GM18508 (cell line): ENCODE results near the gene SNX32.
"Not testable (repeated sequence)": the region's sequence is repeated elsewhere in the genome, so short reads cannot be mapped to it uniquely, and the experiment has no call there.

Experiments
- ATAC-seq: cut with Tn5 transposase; IDR thresholded peaks from one replicate; pipeline ENCODE4 v1.9.1; 2021; ENCODE audit warnings: moderate number of reproducible peaks; ENCODE audit not compliant: insufficient read depth, unreplicated experiment

SNX32 gene

DNA sequence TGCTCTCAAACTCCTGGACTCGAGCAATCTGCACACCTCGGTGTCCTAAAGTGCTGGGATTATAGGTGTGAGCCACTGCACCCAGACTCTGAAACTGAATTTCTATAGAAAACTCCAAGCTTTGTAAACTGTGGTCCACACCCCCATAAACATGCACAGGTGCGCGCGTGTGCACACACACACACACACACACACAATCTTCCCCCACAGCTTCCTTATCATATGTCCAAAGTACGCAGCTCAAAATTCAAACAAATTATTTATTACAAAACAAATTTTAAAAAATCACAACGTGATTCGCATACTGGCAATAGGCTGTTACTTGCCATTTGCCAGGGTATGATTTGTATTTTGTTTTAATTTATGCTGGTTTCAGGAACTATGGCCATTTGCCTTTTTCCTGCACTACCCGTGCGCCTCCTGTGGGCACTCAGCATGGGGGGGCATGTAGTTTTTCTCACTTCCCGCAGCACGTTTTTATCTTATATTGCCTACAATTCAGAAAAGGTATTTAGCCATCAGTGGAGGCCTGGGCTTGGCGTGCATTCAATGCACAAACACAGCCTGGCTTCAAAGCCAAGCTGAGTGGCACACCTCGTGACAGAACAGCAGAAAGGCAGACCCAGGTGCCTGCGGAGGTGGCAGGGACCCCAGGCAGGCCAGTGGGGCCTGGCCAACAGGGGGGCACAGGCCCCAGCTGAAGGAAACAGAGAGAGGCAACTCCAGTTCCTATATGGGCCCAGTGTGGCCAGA lies 10.8 kb upstream of the SNX32 start:
- ATAC-seq = no peak

DNA sequence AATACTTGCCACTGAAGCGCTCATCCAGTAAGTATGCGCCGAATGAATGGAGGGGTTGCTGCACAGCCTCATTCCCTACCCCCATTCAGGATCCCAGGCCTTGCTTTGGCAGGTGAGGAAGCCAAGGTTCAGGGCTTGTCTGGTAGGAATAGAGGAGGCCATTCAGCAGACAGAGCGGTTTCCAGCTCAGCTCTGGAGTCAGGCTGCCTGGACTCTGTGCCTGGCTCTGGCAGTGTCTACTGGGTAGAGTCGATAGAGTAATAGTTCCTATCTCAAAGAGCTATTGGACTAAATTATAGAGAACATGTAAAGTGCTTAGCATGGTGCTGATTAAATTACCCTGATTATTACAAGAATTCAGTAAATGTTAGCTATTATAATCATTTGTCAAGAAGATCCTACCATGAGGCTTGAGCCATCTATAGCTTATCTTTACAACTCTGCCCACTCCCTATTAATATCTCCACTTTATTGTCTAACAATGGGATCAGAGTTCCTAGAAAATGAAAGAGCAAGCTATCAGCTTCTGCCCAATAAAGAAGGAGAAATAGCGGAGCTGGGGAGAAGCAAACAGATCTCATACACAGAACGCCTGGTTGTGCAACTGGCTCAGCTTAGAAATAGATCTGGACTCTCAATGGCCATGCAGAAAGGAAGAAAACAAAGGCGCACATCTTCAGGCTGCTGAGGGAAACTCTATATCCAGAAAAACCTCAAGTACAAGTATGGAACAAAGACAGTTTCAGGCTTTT lies 6.6 kb upstream of the SNX32 start:
- no peak for ATAC-seq

DNA sequence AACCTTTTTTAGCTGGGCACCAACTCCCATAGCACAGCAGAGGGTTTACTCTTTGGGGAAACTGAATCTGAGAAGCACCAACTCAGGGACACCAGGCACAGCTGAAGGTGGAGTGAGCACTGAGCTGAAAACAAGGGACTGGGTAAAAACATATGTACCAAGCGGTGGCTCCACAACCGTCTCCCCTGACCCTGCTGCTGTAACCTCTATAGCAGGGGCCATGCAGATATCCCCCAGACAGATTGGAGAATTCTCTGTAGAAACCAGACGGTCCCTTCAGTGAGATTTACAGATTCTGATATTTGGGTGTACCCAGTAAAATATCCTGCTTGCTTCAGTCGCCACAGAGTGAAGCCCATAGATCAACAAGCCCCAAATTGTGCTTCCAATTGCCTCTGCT lies 4.3 kb upstream of the SNX32 start:
- no peak for ATAC-seq

DNA sequence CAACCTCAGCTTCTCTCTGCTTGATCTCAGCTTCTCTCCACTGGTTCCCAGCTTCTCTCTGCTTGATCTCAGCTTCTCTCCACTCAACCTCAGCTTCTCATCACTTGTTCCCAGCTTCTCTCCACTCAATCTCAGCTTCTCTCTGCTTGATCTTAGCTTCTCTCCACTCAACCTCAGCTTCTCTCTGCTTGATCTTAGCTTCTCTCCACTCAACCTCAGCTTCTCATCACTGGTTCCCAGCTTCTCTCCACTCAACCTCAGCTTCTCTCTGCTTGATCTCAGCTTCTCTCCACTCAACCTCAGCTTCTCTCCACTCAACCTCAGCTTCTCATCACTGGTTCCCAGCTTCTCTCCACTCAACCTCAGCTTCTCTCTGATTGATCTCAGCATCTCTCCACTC lies 1.5 kb upstream of the SNX32 start:
- ATAC-seq = not testable (repeated sequence)

DNA sequence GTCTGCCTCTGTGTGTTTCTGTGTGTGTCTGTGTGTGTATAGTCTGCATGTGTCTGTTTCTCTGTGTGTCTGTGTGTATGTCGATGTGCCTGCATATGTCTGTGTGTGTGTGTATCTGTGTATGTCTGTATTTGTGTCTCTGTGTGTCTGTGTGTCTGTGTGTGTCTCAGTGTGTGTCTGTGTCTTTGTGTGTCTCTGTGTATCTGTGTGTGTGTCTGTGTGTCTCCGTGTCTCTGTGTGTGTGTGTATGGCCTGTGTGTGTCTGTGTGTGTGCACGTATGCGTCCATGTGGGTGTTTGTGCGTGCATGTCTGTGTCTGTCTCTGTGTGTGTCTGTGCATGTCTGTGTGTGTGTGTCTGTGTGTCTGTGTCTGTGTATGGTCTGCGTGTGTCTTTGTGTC lies 439 bp downstream of the SNX32 start:
- no peak for ATAC-seq

DNA sequence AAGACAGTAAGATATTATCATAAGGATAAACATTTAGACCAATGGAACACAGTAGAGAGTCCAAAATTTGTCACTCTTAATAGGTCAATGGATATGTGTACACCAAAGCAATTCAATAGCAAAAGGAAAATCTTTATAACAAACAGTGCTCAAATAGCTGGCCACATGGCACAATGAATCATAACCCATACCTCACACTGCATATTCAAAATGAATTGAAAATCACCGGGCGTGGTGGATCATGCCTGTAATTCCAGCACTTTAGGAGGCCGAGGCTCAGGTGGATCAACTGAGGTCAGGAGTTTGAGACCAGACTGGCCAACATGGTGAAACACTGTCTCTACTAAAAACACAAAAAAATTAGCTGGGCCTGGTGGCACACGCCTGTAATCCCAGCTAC lies 8.4 kb downstream of the SNX32 start:
- no peak for ATAC-seq

DNA sequence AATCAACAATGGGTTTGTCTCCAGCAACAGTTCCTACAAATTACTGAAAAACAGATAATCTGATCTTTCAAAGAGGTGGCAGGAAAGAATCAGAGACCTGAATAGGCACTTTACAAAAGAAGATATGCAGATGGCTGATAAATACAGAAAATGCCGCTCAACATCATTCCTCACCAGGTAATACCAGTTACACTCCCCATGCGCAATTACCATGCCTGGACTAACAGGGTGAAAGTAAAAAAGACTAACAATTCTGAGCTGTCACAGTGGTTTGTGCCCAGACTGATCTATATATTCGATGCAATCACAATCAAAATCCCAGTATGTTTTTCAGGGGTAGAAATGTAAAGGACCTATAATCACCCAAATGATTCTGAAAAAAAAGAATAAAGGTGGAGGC lies 10.0 kb downstream of the SNX32 start:
- no peak for ATAC-seq

DNA sequence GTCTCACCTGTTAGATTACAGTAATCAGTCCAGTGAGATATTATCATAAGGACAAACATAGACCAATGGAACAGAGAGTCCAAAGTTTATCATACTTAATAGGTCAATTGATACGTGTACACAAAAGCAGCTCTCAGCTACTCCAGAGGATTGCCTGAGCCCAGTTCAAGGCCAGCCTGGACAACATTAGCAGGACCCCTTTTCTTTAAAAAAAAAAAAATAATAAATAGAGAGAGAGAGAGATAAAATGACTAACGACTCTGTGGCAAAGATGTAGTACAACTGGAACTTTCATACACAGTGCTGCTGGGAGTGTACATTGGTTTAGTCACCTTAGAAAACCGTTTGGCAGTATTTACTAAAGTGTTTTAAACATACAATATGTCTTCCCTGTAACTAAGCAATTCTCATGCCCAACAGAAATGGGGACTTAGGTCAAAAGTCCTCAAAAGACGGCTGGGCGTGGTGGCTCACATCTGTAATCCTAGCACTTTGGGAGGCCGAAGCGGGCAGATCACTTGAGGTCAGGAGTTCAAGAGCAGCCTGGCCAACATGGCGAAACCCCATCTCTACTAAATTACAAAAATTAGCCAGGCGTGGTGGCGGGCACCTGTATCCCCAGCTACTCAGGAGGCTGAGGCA lies 10.6 kb downstream of the SNX32 start:
- ATAC-seq = no peak

DNA sequence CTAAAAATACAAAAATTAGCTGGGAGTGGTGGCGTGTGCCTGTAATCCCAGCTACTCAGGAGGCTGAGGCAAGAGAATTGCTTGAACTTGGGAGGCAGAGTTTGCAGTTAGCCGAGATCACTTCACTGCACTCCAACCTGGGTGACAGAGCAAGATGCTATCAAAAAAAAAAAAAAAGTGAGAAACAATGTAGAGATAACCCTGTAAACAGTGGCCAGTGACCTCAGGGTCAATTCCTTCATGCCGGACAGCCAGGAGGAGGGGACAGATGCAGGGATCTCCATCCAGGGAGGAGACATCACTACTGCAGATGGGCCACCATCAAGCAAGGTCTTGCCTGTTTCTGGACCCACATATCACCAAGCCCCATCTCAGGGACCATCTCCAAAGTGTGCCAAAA lies 14.0 kb downstream of the SNX32 start:
- ATAC-seq = no peak

DNA sequence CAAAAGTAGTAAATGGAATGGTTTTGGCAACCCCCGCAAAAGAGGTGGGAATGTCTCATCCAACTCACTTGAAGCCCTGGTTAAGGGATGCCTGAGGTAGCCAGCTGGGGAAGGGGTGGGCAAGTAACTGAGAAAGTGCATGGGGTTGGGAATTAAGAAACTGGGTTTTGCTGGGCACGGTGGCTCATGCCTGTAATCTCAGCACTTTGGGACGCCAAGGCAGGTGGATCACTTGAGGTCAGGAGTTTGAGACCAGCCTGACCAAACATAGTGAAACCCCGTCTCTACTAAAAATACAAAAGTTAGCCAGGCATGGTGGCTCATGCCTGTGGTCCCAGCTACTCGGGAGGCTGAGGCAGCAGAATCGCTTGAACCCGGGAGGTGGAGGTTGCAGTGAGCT lies 14.9 kb downstream of the SNX32 start:
- not testable (repeated sequence) for ATAC-seq

DNA sequence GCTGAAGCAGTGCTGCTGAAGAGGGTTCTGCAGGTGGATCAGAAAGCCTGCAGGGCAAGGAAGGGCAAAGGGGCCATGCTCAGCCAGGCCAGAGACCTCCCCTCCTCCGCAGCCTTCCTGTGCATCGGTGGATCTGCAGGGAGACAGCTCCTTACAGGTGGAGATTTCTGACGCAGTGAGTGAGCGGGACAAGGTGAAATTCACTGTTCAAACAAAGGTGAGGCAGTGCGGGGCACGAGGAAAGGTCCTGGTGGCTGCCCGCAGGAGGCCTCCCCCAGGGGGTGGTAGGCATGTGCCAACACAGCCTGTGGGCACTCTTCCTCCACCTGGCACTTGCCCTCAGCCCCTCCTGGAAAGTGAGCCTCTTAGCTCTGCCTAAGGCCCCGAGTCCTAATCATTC lies 15.6 kb downstream of the SNX32 start:
- ATAC-seq = no peak

DNA sequence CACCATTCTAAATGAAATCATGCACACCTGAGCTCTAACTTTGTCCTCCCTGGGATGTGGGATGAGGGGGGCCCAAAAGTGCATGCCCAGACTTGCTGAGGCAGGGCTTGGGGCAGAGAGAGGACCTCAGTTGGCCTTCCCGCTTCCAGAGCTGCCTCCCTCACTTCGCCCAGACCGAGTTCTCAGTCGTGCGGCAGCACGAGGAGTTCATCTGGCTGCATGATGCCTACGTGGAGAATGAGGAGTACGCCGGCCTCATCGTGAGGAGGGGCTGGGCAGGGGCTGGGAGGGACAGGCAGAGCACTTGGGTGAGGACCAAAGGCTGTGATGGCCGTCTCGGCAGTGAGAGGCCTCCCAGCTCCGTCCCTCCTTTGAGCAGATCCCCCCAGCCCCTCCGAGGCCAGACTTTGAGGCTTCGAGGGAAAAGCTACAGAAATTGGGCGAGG lies 16.0 kb downstream of the SNX32 start:
- no peak for ATAC-seq

DNA sequence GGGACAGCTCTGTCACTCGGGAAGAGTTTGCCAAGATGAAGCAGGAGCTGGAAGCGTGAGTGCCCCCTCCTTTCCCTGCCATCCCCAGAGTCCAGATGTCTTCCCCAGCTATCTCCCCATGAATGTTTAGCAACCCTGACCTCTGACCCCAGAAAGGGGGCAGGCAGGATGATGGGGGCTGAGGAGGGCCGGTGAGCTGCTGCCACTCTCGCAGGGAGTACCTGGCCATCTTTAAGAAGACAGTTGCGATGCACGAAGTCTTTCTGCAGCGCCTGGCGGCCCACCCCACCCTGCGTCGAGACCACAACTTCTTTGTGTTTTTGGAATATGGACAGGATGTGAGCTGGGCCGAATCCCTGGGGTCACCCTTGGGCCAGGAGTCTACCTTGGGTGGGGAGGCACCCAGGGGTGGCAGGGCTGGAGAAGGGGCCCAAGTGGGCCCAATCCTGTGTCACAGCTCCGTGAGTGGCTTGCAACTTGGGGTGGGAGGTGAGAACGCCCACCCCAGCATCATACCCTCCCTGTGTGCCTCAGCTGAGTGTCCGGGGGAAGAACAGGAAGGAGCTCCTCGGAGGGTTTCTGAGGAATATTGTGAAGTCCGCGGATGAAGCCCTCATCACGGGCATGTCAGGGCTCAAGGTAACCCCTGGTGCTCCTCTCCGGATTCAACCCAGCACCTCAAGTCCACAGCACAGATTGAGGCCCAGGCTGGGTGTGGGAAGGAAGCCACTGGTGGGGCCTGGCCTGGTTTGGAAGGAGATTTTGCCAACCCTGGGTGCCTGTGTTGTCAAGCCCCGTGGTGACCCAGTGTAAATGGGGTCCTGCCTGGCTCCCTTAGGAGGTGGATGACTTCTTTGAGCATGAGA lies 16.7 kb downstream of the SNX32 start:
- ATAC-seq = no peak

DNA sequence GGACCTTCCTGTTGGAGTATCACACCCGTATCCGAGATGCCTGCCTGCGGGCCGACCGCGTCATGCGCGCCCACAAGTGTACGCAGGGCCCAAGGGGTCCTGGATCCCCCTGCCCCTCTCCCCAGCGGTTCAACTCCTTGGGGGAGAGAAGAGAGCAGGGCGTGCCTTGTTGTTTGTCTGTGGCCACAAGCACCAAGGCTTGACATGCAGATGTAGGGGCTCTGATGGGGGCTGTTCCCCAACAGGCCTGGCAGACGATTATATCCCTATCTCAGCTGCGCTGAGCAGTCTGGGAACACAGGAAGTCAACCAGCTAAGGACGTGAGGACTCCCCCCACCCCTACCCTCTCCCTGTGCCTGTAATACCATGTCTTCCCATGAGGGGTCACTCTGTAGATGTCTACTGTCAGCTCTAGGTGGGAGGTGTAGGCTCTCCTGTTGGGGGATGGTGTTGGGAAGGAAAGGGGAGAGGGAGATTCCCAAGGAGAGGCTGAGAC lies 17.4 kb downstream of the SNX32 start:
- ATAC-seq = no peak

DNA sequence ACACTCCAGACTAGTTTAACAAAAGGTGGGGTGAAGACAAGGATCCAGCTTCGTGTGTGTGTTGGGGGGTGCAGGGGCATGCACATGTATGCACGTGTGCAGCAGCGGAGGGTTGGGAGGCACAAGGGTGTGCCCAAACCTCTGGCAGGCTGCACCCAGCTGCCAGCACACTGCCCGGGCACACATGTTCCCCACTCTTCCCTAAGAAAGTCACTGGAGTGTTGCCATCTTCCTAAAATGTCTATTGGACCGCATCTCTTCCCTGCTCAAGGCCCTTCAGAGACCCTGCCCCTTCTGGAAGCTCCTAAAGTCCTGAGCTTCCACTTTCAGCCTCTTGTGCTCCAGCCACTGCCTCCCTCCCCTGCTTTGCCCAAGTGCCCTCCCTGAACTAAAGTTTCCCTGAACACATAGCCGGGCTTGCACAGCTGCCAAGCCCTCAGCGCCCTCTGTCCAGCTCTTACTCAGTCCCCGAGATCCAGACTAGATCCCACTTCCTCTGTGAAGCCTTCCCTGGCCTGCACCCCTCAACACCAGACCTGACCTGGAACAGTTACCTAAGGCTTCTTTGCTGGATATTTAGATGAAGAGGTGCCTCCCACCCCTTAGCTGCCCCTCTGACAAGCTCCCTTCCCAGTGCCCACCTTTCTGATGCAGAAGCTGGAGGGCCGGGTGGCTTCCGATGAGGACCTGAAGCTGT lies 18.2 kb downstream of the SNX32 start:
- ATAC-seq = no peak

DNA sequence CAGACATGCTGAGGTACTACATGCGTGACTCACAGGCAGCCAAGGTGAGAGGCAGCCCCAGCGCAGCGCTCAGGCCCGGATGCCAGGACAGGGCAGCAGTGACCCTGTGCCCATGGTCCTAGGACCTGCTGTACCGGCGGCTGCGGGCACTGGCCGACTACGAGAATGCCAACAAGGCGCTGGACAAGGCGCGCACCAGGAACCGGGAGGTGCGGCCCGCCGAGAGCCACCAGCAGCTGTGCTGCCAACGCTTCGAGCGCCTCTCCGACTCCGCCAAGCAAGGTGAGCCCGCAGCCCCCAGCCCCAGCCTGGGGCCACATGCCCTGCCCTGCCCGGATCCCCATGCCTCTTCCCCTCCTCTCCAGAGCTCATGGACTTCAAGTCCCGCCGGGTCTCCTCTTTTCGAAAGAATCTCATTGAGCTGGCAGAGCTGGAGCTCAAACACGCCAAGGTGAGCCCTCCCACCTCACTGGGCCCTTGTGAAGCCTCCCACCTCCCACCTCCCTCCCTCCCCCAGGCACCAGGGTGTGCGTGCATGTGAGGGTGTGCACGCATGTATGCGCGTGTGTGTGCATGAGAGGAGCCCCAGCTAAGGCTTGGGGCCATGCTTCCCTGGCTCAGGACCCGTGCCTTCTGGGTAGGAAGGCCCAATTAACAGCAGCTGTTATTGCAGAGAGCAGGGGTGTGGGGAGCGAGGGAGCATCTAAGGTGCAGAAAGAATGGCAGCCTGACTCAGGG lies 18.9 kb downstream of the SNX32 start:
- no peak for ATAC-seq

DNA sequence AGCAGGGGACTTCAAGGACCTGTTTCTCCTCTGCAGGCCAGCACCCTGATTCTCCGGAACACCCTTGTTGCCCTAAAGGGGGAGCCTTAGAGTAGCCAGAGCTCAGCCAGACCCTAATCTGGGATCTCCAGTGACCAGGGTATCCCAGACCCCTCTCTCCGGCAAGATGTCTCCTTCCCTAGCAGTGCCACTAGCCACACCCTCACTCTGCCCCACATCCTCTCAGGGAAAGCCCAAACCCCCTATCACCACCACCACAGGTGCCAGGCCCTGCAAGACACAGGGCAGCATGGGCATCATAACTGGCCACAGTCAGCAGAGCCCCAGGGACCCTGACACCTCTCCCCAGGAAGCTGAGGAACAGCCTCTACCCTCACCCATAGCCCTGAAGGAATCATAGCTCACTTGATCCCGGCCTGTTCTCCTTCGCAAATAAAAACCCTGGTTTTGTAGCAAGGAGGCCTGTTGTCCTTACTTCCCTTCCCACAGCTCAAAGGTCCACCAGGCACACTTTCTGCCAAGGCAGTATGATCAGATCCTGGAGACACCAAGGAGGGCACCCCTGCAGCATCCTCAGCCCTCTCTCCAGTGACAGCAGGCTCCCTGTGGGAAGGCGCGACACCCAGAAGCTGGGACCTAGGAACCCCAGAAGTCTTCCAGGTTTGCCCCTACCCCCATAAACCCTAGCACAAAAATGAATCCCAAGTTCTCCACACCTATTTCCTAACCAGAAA lies 19.6 kb downstream of the SNX32 start:
- no peak for ATAC-seq

DNA sequence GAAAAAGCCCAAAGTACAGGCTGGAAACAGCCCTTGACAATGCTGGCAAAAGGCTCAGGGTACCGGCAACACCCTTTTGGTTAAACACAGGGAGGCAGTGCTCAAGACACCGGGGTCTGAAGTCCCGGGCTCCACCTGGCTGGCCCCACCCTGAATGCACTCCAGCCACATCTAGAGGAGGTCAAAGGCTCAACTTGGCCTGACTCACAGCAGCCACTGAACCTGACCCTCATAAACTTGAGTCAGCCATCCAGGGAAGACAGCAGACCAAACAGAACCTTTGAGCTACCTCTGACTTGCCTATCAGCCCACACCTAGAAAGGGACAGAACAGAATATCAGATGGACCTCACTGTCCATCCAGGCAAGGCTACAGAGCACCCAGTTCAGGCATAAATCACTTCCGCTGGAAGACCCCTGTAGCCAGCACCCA lies 20.4 kb downstream of the SNX32 start:
- no peak for ATAC-seq
